Measurements from ENCODE around the gene SPATA31A1.
"Not testable (repeated sequence)": the region's sequence is repeated elsewhere in the genome, so short reads cannot be mapped to it uniquely, and the experiment has no call there.

SPATA31A1 gene

GRCh38 chr9:39355369-39355768 lies at the start of gene SPATA31A1:
TSS of gene SPATA31A1 (plus strand) at chr9:39355669. CDS start at chr9:39355731, 62 bp downstream.
- DNase-seq (ENCODE audit: low read depth in 2 of 2) = not testable (repeated sequence)

- DNase-seq (ENCODE audit: low read depth in 2 of 2) = not testable (repeated sequence)
Measured at GRCh38 chr9:39407261-39408204, 52.1 kb downstream of the SPATA31A1 start.

GRCh38 chr9:39411254-39411940 lies 55.9 kb downstream of the SPATA31A1 start:
- not testable (repeated sequence) for DNase-seq (ENCODE audit: low read depth in 2 of 2)
